Activated CD4-positive, alpha-beta T cell treated with anti-CD3 and anti-CD28 coated beads for 36 hours (primary cell): ENCODE data around the gene TSPYL6. TPM values are rescaled to one million over a fixed set of nuclear protein-coding genes. Genes with fewer than 3 reads are reported as not detected.
"Not testable (repeated sequence)": the region's sequence is repeated elsewhere in the genome, so short reads cannot be mapped to it uniquely, and the experiment has no call there.

ENCODE experiments used
- ATAC-seq: fragments of 200-7000 bp; cut with Tn5 transposase; one replicate; pipeline ENCODE4 v1.10.0; 2021; ENCODE audit warnings: mild to moderate bottlenecking, moderate library complexity
- CTCF ChIA-PET: fragments of 350-600 bp; sonication (Branson Sonifier 250); formaldehyde crosslinking; loops from one replicate; lab custom pipeline; 2021; ENCODE audit warnings: antibody characterized with exemption; lab: Charles Lee
- POLR2A ChIA-PET: fragments of 350-600 bp; sonication (Branson Sonifier 250); formaldehyde crosslinking; loops from one replicate; lab custom pipeline; 2021; ENCODE audit warnings: antibody characterized with exemption, inconsistent platforms; lab: Charles Lee
- DNase-seq: peaks from one replicate; pipeline ENCODE4 v3.0.0-alpha.2; 2020
- H3K27ac Mint-ChIP-seq: one replicate; pipeline ENCODE4 v1.8.0; 2021; ENCODE audit warnings: mixed read lengths
- H3K27me3 Mint-ChIP-seq: one replicate; pipeline ENCODE4 v1.8.0; 2021; ENCODE audit warnings: mixed read lengths
- H3K36me3 Mint-ChIP-seq: one replicate; pipeline ENCODE4 v1.8.0; 2021; ENCODE audit warnings: low read depth, mixed read lengths
- H3K4me1 Mint-ChIP-seq: one replicate; pipeline ENCODE4 v1.8.0; 2021; ENCODE audit warnings: mixed read lengths
- H3K4me3 Mint-ChIP-seq: one replicate; pipeline ENCODE4 v1.8.0; 2021; ENCODE audit warnings: mild to moderate bottlenecking, moderate library complexity, mixed read lengths
- H3K9me3 Mint-ChIP-seq: one replicate; pipeline ENCODE4 v1.8.0; 2021; ENCODE audit warnings: low read depth, mixed read lengths
- intact Hi-C, 2 experiments: fragments of 100-400 bp; cut with DNase I in 1 of 2; cut with micrococcal nuclease in 1 of 2; formaldehyde crosslinking; loops; one replicate each; pipeline versions ENCODE4 v1.14.2 to v1.15.1; 2022 to 2024; cut with DNase I, micrococcal nuclease
- total RNA-seq, 2 experiments: library from RNA; stranded (reverse); gene quantifications; one replicate each; pipeline ENCODE4 v1.2.3, GENCODE V29; 2021

TSPYL6 gene
- total RNA-seq, 2 experiments from 2014 or later, result not detected

DNA sequence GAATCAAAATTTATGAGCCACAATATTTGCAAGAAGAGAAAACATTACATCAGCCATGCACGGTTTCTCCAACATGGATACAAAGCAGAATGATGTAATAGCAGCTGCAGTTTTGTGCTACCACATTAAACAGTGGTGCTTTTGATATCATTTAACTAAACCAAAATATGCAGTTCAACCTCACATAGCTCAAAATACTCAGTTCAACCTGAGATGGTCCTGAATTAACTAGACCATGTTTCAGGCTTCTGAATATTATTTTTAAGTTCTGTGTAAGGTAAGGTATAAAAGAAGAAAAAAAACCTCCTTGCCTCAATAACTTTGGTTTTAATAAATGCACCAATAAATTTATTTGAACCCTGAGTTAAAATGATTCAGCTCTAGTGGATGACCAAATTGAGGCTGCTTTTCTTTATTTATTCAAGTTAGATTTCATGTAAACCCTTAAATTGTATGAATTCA lies 18.8 kb upstream of the TSPYL6 start:
- H3K4me1 Mint-ChIP-seq, result peaks cover 8% of the 10 kb centered on the region
- ChIA-PET POLR2A (no interaction called here), CTCF (interaction anchor here (0.8 kb wide), 1 partner anchor 38 kb away, joined by 3 read pairs; no protein-coding TSS in a partner anchor)
- H3K9me3 Mint-ChIP-seq, result no peaks in the 10 kb centered on the region
- H3K36me3 Mint-ChIP-seq, result peaks cover 12% of the 10 kb centered on the region
- intact Hi-C loops, result no loop called here
- no peak overlapping the region for H3K4me3 Mint-ChIP-seq
- H3K27ac Mint-ChIP-seq, result peak overlapping the region; percentile 13
- ATAC-seq (peak; percentile 85), DNase-seq (no peak)
- H3K27me3 Mint-ChIP-seq, result no peaks in the 10 kb centered on the region

- POLR2A ChIA-PET, result no interaction called here
- Mint-ChIP-seq H3K4me1 (peaks cover 8% of the 10 kb centered on the region), H3K27me3 (no peaks in the 10 kb centered on the region), H3K27ac (no peak overlapping the region), H3K36me3 (peaks cover 12% of the 10 kb centered on the region), H3K9me3 (no peaks in the 10 kb centered on the region), H3K4me3 (no peak overlapping the region)
- CTCF ChIA-PET, result no interaction called here
- intact Hi-C loops, result no loop called here
- no peak for DNase-seq
- ATAC-seq, result no peak
These were observed 16.0 kb upstream of the TSPYL6 start for GRCh38 chr2:54271843-54272627.

GRCh38 chr2:54271189-54271588 lies 15.2 kb upstream of the TSPYL6 start:
- CTCF ChIA-PET, result no interaction called here
- no peak for ATAC-seq
- no peak for DNase-seq
- Mint-ChIP-seq H3K4me1 (peaks cover 8% of the 10 kb centered on the region), H3K27ac (no peak overlapping the region), H3K36me3 (peaks cover 12% of the 10 kb centered on the region), H3K27me3 (no peaks in the 10 kb centered on the region), H3K9me3 (no peaks in the 10 kb centered on the region), H3K4me3 (no peak overlapping the region)
- POLR2A ChIA-PET, result no interaction called here
- intact Hi-C loops, result no loop called here

GRCh38 chr2:54267577-54267976 lies 11.5 kb upstream of the TSPYL6 start:
- ATAC-seq, result no peak

GRCh38 chr2:54265081-54265480 lies 9.1 kb upstream of the TSPYL6 start:
- H3K27me3 Mint-ChIP-seq, ATAC-seq, CTCF ChIA-PET, H3K27ac Mint-ChIP-seq, intact Hi-C loops, H3K4me3 Mint-ChIP-seq, DNase-seq, H3K4me1 Mint-ChIP-seq: not testable (repeated sequence)
- Mint-ChIP-seq H3K36me3 (peaks cover 17% of the 10 kb centered on the region), H3K9me3 (peaks cover 11% of the 10 kb centered on the region)
- POLR2A ChIA-PET, result interaction anchor here (0.7 kb wide), 1 partner anchor 1070 kb away, joined by 3 read pairs; no protein-coding TSS in a partner anchor

More at GRCh38 chr2:54267577-54267976, 11.5 kb upstream of the TSPYL6 start:
- Mint-ChIP-seq H3K4me1 (no peaks in the 10 kb centered on the region), H3K9me3 (peaks cover 11% of the 10 kb centered on the region), H3K27ac (no peak overlapping the region), H3K27me3 (no peaks in the 10 kb centered on the region), H3K4me3 (no peak overlapping the region), H3K36me3 (peaks cover 17% of the 10 kb centered on the region)
- no peak for DNase-seq
- CTCF ChIA-PET, result interaction anchor here (1.0 kb wide), 1 partner anchor 14 kb away, joined by 4 read pairs; no protein-coding TSS in a partner anchor
- intact Hi-C loops, result no loop called here
- POLR2A ChIA-PET, result no interaction called here

DNA sequence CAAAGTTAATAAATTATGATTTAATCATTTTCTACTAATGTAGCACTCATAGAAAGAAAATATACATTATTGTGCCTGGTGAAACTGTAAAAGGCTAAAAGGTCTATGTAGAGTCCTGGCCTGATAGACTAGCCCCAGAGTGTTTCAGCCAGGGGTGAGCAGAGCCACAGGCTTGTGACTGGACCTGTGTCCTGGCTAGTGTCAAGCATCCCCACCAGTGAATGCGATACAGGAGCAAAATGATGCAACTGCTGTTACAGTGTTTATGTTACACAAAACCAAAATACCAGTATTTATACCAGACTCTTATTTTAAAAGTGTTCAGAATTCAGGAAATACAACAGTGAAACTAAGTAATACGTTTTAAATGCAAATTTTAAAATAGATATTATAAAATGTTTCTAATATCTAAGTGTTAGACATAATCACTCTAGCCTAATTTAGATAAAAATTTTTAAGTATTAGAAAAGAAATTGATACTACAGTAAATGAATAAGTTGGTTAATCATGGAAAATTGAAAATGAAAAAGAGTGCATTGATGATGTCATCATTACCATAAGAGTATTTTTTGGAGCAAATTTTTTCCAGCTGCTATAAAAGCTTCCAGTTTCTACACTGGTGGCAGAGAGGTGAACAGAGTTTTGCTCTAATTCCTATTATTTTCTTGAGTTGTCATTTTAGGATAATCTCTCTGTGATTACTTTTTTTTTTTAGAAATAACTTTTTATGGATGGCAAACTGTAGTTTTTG lies 6.2 kb upstream of the TSPYL6 start:
- no peaks in the 10 kb centered on the region for H3K27me3 Mint-ChIP-seq
- H3K27ac Mint-ChIP-seq, result no peak overlapping the region
- H3K4me1 Mint-ChIP-seq, result no peaks in the 10 kb centered on the region
- intact Hi-C loops, result no loop called here
- no peak for ATAC-seq
- peaks cover 11% of the 10 kb centered on the region for H3K9me3 Mint-ChIP-seq
- peaks cover 17% of the 10 kb centered on the region for H3K36me3 Mint-ChIP-seq
- no peak for DNase-seq
- no peak overlapping the region for H3K4me3 Mint-ChIP-seq
- CTCF ChIA-PET, result interaction anchor here (1.2 kb wide), 1 partner anchor 8 kb away, joined by 4 read pairs; no protein-coding TSS in a partner anchor
- POLR2A ChIA-PET, result no interaction called here

GRCh38 chr2:54261537-54261936 lies 5.5 kb upstream of the TSPYL6 start:
- H3K9me3 Mint-ChIP-seq, result peaks cover 11% of the 10 kb centered on the region
- no peak overlapping the region for H3K27ac Mint-ChIP-seq
- ChIA-PET CTCF (no interaction called here), POLR2A (no interaction called here)
- no peaks in the 10 kb centered on the region for H3K4me1 Mint-ChIP-seq
- no peaks in the 10 kb centered on the region for H3K27me3 Mint-ChIP-seq
- H3K4me3 Mint-ChIP-seq, result no peak overlapping the region
- peaks cover 17% of the 10 kb centered on the region for H3K36me3 Mint-ChIP-seq
- intact Hi-C loops, result no loop called here
- ATAC-seq (no peak), DNase-seq (no peak)

DNA sequence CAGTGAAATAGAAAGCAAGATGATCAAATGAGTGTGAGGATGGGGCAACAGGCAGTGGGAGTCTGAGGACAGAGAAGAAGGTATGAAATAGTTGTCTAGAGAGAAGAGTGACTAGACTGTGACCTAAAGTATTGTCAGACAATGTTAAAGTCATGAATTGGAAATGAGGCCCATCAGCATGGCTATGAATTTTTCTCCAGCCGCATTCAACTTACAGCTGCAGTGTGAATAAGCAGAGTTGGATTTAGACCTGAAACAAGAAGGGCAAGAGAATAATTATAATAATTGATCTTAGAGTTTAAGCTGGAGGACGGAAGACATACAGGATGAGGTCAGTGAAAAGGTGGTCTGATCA lies 4.2 kb upstream of the TSPYL6 start:
- CTCF ChIA-PET, result no interaction called here
- Mint-ChIP-seq H3K27ac (no peak overlapping the region), H3K27me3 (no peaks in the 10 kb centered on the region), H3K36me3 (peaks cover 13% of the 10 kb centered on the region), H3K4me1 (no peaks in the 10 kb centered on the region), H3K4me3 (no peak overlapping the region), H3K9me3 (peaks cover 9% of the 10 kb centered on the region)
- DNase-seq, result no peak
- intact Hi-C loops, result no loop called here
- POLR2A ChIA-PET, result no interaction called here
- peak; percentile 51 for ATAC-seq

- no peak overlapping the region for H3K4me3 Mint-ChIP-seq
- no peak for DNase-seq
- intact Hi-C loops, result no loop called here
- H3K36me3 Mint-ChIP-seq, result peaks cover 8% of the 10 kb centered on the region
- no peak for ATAC-seq
- POLR2A ChIA-PET, result no interaction called here
- peaks cover 4% of the 10 kb centered on the region for H3K9me3 Mint-ChIP-seq
- H3K27me3 Mint-ChIP-seq, result no peaks in the 10 kb centered on the region
- no peak overlapping the region for H3K27ac Mint-ChIP-seq
- H3K4me1 Mint-ChIP-seq, result no peaks in the 10 kb centered on the region
- CTCF ChIA-PET, result no interaction called here
These were observed 3.6 kb upstream of the TSPYL6 start for GRCh38 chr2:54259413-54260240.

DNA sequence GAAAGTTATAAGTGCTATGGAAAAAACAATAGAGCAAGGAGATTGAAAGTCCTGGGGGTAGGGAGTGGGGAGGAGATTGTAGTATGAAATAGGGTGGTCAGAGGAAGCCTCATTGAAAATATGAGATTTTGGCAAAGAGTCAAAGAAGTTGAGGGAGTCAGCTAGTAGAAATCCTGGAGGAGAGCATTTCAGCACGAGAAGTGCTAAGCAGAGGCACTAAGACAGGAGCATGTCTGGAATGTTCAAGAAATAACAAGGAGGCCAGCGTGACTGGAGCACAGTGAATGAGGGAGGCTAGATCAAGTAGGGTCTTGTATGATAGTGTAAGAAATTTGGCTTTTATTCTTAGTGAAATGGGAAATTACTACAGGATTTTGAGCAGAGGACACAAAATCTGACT lies 2.1 kb upstream of the TSPYL6 start:
- CTCF ChIA-PET, result no interaction called here
- Mint-ChIP-seq H3K36me3 (peaks cover 12% of the 10 kb centered on the region), H3K4me3 (no peak overlapping the region)

More for the DNA sequence above, 2.1 kb upstream of the TSPYL6 start:
- intact Hi-C loops, result no loop called here
- no peaks in the 10 kb centered on the region for H3K9me3 Mint-ChIP-seq
- POLR2A ChIA-PET, result no interaction called here
- no peak for DNase-seq
- H3K27ac Mint-ChIP-seq, result no peak overlapping the region
- H3K27me3 Mint-ChIP-seq, result no peaks in the 10 kb centered on the region
- ATAC-seq, result no peak
- H3K4me1 Mint-ChIP-seq, result no peaks in the 10 kb centered on the region
